C4-2B (cell line): ENCODE results near the gene TBX4.
A peak's percentile ranks its signal among the peaks of the same experiment; 100 is the strongest.

Experiments
- H3K27ac ChIP-seq: fragments of 450-650 bp; 2 replicates; pipeline ENCODE4 v1.5.1; 2017
- CTCF ChIP-seq: fragments of 450-650 bp; conservative IDR thresholded peaks from 2 replicates; pipeline ENCODE4 v1.5.1; 2017; ENCODE audit warnings: mild to moderate bottlenecking
- ZFX ChIP-seq: fragments of 450-650 bp; IDR thresholded peaks from 2 replicates; pipeline ENCODE4 v1.6.1; 2017

The TBX4 gene

GRCh38 chr17:61442878-61443474, 9.2 kb upstream of the TBX4 start:
- TF ChIP-seq CTCF (no peak), ZFX (no peak)
- H3K27ac ChIP-seq: no peak overlapping the region

GRCh38 chr17:61443475-61443882, 8.7 kb upstream of the TBX4 start:
- no peak for TF ChIP-seq CTCF
- TF ChIP-seq ZFX: no peak
- H3K27ac ChIP-seq: no peak overlapping the region

- TF ChIP-seq CTCF (no peak), ZFX (no peak)
- no peak overlapping the region for H3K27ac ChIP-seq
Observed at GRCh38 chr17:61444075-61444474, 8.1 kb upstream of the TBX4 start.

GRCh38 chr17:61444831-61445230, 7.4 kb upstream of the TBX4 start:
- no peak overlapping the region for H3K27ac ChIP-seq
- TF ChIP-seq CTCF (no peak), ZFX (no peak)

GRCh38 chr17:61447358-61447757, 4.9 kb upstream of the TBX4 start:
- TF ChIP-seq ZFX (no peak), CTCF (no peak)

GRCh38 chr17:61448042-61448441, 4.2 kb upstream of the TBX4 start:
- no peak overlapping the region for H3K27ac ChIP-seq
- TF ChIP-seq CTCF: no peak
- no peak for TF ChIP-seq ZFX

More at GRCh38 chr17:61447358-61447757, 4.9 kb upstream of the TBX4 start:
- no peak overlapping the region for H3K27ac ChIP-seq

GRCh38 chr17:61449140-61449539, 3.1 kb upstream of the TBX4 start:
- H3K27ac ChIP-seq: peak overlapping the region; percentile 54
